Heart right ventricle (tissue), 16 donors: ENCODE measurements around the gene CHST4. TPM values are rescaled to one million over a fixed set of nuclear protein-coding genes. Genes with fewer than 3 reads are reported as not detected.
"Not testable (repeated sequence)": the region's sequence is repeated elsewhere in the genome, so short reads cannot be mapped to it uniquely, and the experiment has no call there.

Experiments used
- ATAC-seq, 8 donors: fragments of 200-7000 bp; cut with Tn5 transposase; one replicate each; pipeline ENCODE4 v1.9.1; 2020; ENCODE audit warnings: mild to moderate bottlenecking in 8 of 8, moderate library complexity in 8 of 8, moderate number of reproducible peaks in 1 of 8
- DNase-seq, 2 donors: peaks; one replicate each; pipeline ENCODE4 v3.0.0-alpha.2; 2020
- H3K27ac ChIP-seq, 10 donors: fragments of 200-600 bp; sonication (generic) in 2 of 10; one replicate each; pipeline versions ENCODE4 v1.5.0 to v1.8.0; 2020 to 2022; ENCODE audit warnings: mild to moderate bottlenecking in 3 of 10
- H3K27me3 ChIP-seq, 7 donors: fragments of 200-600 bp; one replicate each; pipeline ENCODE4 v1.8.0; 2021 to 2022; ENCODE audit warnings: mild to moderate bottlenecking in 2 of 7
- H3K36me3 ChIP-seq, 9 donors: fragments of 200-600 bp; sonication (generic) in 1 of 9; one replicate each; pipeline versions ENCODE4 v1.5.0 to v1.8.0; 2020 to 2022; ENCODE audit warnings: mild to moderate bottlenecking in 2 of 9
- H3K4me1 ChIP-seq, 9 donors: fragments of 200-600 bp; sonication (generic) in 1 of 9; one replicate each; pipeline versions ENCODE4 v1.5.0 to v1.8.0; 2020 to 2022; ENCODE audit warnings: mild to moderate bottlenecking in 4 of 9
- H3K4me3 ChIP-seq, 10 donors: fragments of 200-600 bp; sonication (generic) in 2 of 10; one replicate each; pipeline versions ENCODE4 v1.5.0 to v1.8.0; 2020 to 2022; ENCODE audit warnings: mild to moderate bottlenecking in 7 of 10, moderate library complexity in 2 of 10
- H3K9me3 ChIP-seq, 11 donors: fragments of 200-600 bp in 10 of 11; sonication (generic) in 2 of 11; one replicate each; pipeline versions ENCODE4 v1.5.0 to v1.8.0; 2013 to 2022; ENCODE audit warnings: mild to moderate bottlenecking in 2 of 11, control low read depth in 1 of 11, moderate library complexity in 1 of 11
- CTCF ChIP-seq, 9 donors: fragments of 200-600 bp; sonication (generic) in 2 of 9; IDR thresholded peaks; one replicate each; pipeline versions ENCODE4 v1.5.0 to v1.8.0; 2021 to 2022; ENCODE audit warnings: antibody characterized with exemption in 9 of 9, mild to moderate bottlenecking in 5 of 9, moderate library complexity in 1 of 9
- WGBS, 2 donors: extraction: QIAGEN DNeasy Blood & Tissue Kit; methylation state at CpG; one replicate each; pipeline ENCODE4 v1.1.7; 2013; ENCODE audit warnings: inconsistent platforms in 1 of 2; 5-methylcytosine and 5-hydroxymethylcytosine counted together
- intact Hi-C, 10 donors: fragments of 100-400 bp; cut with DNase I; formaldehyde crosslinking; loops; one replicate each; pipeline versions ENCODE4 v1.11.1 to v1.14.2; 2022
- polyA plus RNA-seq, 2 donors: library from polyadenylated mRNA; stranded (reverse); fragments of 200-250 nt; gene quantifications; one replicate each; pipeline ENCODE4 v1.2.3, GENCODE V29; 2013
- total RNA-seq, 10 donors: library from RNA; stranded (reverse); fragmentation: NEBNext Ultra II Directional in 3 of 10; extraction: Animal tissue kit (Norgen Biotek cat#: 25700) in 3 of 10; gene quantifications; one replicate each; pipeline versions ENCODE4 v1.2.1 to v1.2.4, GENCODE V29; 2021 to 2023
- donor health status: Arrhythmogenic right ventricular cardiomyopathy.
- donor health status: ischemic (EF 13 %, LVEDD 7.1; RV severe dilation, severe dysfunction).
- donor health status: healthy with polysubstance abuse.
- donor health status: DM: no; HTN: yes; CAD: no.
- donor health status: DM: no; HTN: no; CAD: no.
- donor health status: ischemic (EF 25% LVEDD 6.9; RV normal size, moderate dysfunction).
- donor health status: ischemic (EF 25% LVEDD 5.7; RV mildly dilated, moderate dysfunction).
- donor health status: healthy.
- donor health status: DM: yes; HTN: yes; CAD: no.
- donor health status: Ischemic cardiomyopathy.
- donor health status: ischemic (EF 35%, LVEDD 5.7; RV mildly dilated, moderate dysfunction).
- donor health status: nonischemic (EF 11% LVEDD 7.7; RV severe dilation, severe dysfunction).
- donor health status: DM: yes; HTN: yes; CAD: no.
- donor health status: PGD.
- donor health status: ischemic (EF 29% LVEDD 5.4; RV normal size, mild dysfunction).
- donor health status: nonischemic (EF 23%, LVEDD 6.1; RV moderate dilation, normal function).

CHST4 gene
- total and polyA plus RNA-seq, 12 donors, result 0.09 TPM; not detected in 11

- no peak overlapping the region for H3K4me3 ChIP-seq
- H3K36me3 ChIP-seq, result no peaks in the 10 kb centered on the region
- peaks cover 0 to 23% (median 0%) of the 10 kb centered on the region in 11 donors for H3K9me3 ChIP-seq
- no peak for TF ChIP-seq CTCF (IDR thresholded peaks at IDR 0.05)
- WGBS, 2 donors, result 68 to 75% methylated on average over 3 of the region's 3 CpGs
- ATAC-seq (no peak), DNase-seq (no peak)
- intact Hi-C loops, result no loop called here
- H3K27me3 ChIP-seq, result no peaks in the 10 kb centered on the region
- no peak overlapping the region for H3K27ac ChIP-seq
- H3K4me1 ChIP-seq, result no peaks in the 10 kb centered on the region
Measured at GRCh38 chr16:71557954-71558582, 31.8 kb downstream of the CHST4 start.

- H3K4me3 ChIP-seq, result no peak overlapping the region
Measured at GRCh38 chr16:71559855-71560254, 33.6 kb downstream of the CHST4 start.

GRCh38 chr16:71561886-71562285 lies 35.7 kb downstream of the CHST4 start:
- intact Hi-C loops, H3K27me3 ChIP-seq, H3K4me3 ChIP-seq, H3K27ac ChIP-seq, DNase-seq, ATAC-seq, H3K36me3 ChIP-seq: not testable (repeated sequence)
- Histone ChIP-seq H3K9me3 (peaks cover 0 to 23% (median 0%) of the 10 kb centered on the region in 11 donors), H3K4me1 (peaks cover 0 to 16% (median 5%) of the 10 kb centered on the region in 9 donors)
- 85 to 91% methylated on average over 8 of the region's 8 CpGs for WGBS, 2 donors

More at GRCh38 chr16:71559855-71560254, 33.6 kb downstream of the CHST4 start:
- Histone ChIP-seq H3K27ac (no peak overlapping the region), H3K9me3 (peaks cover 0 to 23% (median 0%) of the 10 kb centered on the region in 11 donors), H3K27me3 (no peaks in the 10 kb centered on the region), H3K4me1 (peaks cover 0 to 8% (median 5%) of the 10 kb centered on the region in 9 donors), H3K36me3 (no peaks in the 10 kb centered on the region)
- DNase-seq, result no peak
- no peak for ATAC-seq
- intact Hi-C loops, result no loop called here
- no peak for TF ChIP-seq CTCF (IDR thresholded peaks at IDR 0.05)

- H3K9me3 ChIP-seq, result peaks cover 0 to 23% (median 0%) of the 10 kb centered on the region in 11 donors
- 96 to 100% methylated on average over 1 of the region's 1 CpG for WGBS, 2 donors
- H3K36me3 ChIP-seq, result no peaks in the 10 kb centered on the region
- no peak for TF ChIP-seq CTCF (IDR thresholded peaks at IDR 0.05)
- no peak for ATAC-seq
- H3K27ac ChIP-seq, result no peak overlapping the region
- peaks cover 0 to 16% (median 5%) of the 10 kb centered on the region in 9 donors for H3K4me1 ChIP-seq
- H3K27me3 ChIP-seq, result no peaks in the 10 kb centered on the region
- intact Hi-C loops, result no loop called here
- no peak for DNase-seq
- H3K4me3 ChIP-seq, result no peak overlapping the region
Measured at GRCh38 chr16:71562552-71562951, 36.3 kb downstream of the CHST4 start.

GRCh38 chr16:71564335-71564967 lies 38.2 kb downstream of the CHST4 start:
- H3K27me3 ChIP-seq, result no peaks in the 10 kb centered on the region
- WGBS, 2 donors, result 9 to 12% methylated on average over 19 of the region's 19 CpGs
- DNase-seq (peak; percentile 87 to 94), ATAC-seq (peak in 4 of 8 donors; percentile 8 to 22 (median 12))
- intact Hi-C loops, result no loop called here
- TF ChIP-seq CTCF (IDR thresholded peaks at IDR 0.05), result no peak
- H3K9me3 ChIP-seq, result peaks cover 0 to 23% (median 0%) of the 10 kb centered on the region in 11 donors
- H3K36me3 ChIP-seq, result no peaks in the 10 kb centered on the region
- peak overlapping the region in 6 of 10 donors; percentile 15 to 76 (median 56) for H3K27ac ChIP-seq
- H3K4me1 ChIP-seq, result peaks cover 0 to 16% (median 5%) of the 10 kb centered on the region in 9 donors
- H3K4me3 ChIP-seq, result peak overlapping the region; percentile 32 to 75 (median 64)
